Stimulated activated CD8-positive, alpha-beta memory T cell treated with anti-CD3 and anti-CD28 coated beads, Interleukin-15, amount 100 ng/mL, for 48 hours (primary cell): ENCODE results near the gene PTCD2.

Experiments
- DNase-seq, 2 donors: peaks; one replicate each; pipeline ENCODE4 v3.0.0-alpha.2; 2020; ENCODE audit warnings: low read depth in 2 of 2

The PTCD2 gene

DNA sequence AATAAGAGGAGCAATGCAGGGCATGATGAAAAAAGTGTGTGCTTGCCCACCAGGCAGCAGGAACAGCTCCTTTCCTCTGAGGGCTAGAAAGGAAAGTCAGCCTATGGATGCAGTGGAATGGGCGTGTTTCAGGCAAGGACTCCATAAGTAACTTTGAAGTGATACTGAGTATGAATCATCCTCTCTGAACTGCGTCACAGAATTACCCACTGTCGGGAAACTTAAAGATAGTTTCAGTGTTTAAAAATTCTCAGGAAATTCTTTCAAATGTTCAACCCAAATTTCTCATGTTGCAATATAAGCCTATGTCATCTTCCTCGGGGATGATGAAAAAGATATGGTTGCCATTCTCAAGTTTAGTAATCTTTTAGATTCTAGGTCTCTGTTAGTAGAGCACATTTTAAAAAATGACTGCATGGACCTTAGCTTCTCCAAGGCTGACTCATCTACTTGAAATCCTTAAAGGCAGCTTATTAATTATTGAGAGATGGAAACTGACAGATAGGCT is 27.7 kb downstream of the PTCD2 start:
- no peak for DNase-seq

DNA sequence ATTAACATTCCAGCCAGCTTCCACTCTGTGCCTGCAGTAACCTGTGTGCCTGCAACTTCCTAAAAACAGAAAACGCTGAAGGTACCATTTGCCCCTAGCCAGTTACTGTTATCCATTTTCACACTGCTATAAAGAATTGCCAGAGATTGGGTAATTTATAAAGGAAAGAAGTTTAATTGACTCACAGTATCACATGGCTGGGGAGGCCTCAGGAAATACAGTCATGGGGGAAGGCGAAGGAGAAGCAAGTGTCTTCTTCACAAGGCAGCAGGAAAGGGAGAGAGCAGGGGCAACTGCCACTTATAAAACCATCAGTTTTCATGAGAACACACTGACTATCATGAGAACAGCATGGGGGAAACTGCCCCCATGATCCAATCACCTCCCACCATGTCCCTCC is 31.2 kb downstream of the PTCD2 start:
- no peak for DNase-seq

DNA sequence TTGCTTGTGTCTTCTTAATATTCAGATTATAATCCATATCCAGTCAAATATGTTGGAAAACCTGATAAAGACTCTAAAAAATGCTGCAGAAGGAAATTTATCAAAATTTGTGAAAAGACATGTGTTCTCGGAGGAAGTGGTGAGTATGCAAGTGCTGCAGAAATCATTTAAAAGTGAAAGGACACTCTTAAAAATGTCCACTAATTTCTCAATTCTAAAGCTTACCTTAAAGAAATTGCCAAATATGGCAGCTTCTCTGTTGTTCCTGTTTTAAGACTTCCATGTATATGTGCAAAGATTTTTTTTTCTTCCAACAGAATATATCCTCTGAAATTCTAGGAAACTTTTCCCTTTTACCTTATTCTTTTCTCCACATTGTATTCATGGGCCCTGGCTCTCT is 32.4 kb downstream of the PTCD2 start:
- no peak for DNase-seq

DNA sequence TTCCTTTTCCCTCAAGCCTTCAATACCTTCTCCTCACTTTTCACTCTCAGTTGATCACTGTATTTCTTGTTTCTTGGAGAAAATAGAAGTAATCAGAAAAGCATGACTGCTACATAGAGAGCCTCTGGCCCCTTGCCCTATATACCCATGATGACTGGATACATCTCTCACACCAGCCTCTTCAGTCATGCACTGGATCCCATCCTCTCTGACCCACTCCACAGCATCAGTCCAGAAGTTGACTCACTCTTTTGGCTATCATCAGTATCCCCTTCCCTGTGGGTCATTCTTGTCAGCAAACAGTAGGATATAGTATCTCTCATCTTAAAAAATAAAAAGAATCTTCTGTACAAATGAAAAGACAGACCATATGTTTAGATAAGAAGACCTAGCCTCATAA is 32.9 kb downstream of the PTCD2 start:
- no peak for DNase-seq

DNA sequence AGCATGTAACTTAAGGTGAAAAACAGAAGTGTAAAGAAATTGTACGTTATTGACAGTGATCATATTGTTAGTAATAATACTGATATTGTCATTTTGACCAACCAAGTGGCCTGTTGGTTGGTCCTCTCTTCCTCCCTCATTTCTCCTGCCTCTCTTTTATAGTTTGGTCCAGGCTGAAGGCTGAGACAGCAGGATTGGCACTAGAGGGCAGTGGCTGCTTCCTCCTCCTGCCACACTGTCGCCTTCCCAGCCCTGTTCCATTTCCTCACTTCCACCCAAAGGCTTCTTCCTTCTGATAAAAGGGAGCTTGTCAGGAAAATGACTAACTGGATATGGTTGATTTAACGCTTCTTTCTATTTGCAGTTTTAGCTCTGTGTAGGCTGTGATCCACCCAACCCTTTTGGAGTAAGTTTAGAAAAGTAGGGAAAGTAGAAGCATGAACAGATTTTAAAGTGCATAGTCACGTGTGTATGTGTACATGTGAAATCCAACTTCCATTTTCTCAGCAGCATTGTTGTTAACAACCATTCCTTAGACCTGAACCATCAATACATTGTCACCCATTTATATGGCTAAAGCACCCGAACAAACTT is 35.6 kb downstream of the PTCD2 start:
- DNase-seq = no peak

DNA sequence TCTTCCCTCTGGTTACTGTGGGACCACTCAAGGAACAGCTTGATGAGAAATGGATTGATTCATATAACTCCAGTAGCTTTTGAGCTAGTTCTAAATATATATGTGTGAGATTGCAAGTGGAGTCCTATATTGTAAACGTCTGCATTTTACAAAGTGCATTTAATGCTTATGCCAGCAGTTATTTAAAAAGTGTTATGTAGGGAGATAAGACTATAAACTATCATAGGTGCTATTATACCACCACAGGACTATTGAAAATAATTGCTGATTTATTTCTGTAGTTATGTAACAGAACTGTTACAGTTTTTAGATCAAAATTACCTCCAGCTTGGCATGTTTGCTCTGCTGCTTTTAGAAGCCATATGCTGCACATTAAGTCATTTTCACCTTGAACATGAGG is 36.2 kb downstream of the PTCD2 start:
- DNase-seq = no peak

DNA sequence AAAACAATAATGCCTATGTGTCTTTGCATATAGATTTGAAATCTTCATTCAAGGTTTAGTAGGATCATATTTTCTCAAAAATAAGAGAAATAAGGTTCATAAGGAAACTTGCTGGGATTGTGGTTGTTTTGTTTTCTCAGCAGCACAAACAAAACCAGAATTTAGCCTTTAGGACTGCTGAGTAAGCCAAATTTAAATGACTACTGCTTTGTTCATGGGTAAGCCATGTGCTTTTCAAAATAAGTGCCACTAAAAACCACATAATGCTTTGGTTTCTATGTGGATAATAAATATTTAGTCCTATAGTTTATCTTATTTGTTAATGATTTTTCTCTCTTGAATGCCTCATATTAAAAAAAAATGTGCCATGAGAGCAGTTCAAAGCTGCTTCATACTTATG is 38.8 kb downstream of the PTCD2 start:
- DNase-seq = no peak

DNA sequence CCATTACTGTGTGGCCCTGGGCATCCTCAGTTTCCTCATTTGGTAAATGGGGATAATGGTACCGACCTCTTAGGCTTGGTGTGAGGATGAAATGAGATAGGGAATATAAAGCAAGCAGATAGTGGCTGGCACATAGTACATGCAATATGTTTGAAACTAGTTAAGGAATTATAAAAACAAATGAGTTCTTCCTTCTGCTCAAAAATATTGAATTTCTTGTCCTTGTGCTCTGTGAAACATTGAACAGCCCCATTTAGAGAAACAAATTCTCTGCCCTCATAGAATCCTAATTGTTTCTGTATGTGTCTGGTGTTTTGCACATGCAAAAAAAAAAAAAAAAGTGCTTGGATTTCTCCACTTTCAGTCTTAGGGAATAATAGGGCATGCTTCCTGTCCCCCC is 39.7 kb downstream of the PTCD2 start:
- DNase-seq = no peak

DNA sequence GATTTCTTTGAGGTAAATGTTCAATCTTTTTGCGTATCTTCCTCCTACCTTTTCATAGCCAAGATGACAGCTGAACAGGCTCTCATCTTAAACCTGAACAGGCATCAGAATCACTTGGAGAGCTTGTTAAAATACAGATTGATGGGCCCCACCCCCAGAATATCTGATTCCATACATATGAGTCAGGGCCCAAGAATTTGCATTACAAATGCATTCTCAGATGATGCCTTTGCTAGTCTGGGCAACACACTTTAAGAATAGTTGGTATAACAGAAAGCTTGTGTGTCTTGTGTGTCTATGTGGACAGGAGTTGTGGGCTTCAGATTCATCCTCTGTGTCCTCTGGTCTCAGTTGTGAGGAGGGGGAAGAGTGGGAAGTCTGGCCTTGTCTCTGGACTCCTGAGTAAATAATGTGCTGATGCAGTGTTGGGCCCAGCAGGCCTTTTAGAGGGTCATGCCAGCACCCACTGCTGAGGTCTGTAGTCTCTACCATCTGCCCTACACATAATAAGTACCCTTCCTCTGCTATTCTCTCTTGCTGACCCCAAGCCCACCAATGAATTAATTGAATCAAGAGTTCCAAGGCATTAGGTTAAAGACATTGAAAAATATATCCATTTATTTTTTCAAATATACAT is 43.1 kb downstream of the PTCD2 start:
- no peak for DNase-seq

DNA sequence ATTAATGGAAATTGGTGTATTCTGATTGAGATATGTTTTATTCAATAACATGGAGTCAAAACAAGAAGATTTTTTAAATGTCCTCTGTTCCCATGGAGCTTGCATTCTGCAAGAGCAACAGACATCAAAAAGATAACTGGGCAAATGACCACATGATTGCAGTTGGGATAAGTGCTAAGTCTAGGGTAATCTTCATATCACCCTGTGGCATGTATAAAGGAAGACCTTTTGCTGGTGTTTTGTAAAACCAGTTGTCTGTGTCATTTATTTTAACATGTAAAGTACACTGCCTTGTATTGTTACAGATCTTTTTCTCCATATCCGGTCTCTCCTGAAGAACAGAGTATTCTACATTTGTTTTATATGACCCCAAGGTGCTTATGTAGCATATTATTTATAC is 44.0 kb downstream of the PTCD2 start:
- no peak for DNase-seq

DNA sequence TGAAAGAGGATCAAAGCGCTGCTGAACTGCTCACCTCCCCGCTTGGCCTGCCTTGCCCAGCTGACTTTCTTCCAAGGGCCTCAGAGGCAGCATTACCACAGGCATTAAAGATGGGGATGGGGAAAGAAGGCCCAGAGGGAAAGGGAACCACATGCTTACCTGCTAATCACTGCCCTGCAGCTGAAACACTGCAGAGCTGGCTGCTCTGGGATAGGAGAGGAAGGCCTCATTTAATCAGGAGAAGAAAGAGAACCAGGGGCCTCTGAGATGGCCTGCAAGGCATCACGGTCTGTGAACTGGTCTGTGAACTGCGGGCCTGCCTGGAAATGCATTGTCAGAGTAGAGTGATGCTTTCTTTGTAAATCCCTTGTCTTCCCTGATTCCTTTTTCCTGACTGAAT is 44.8 kb downstream of the PTCD2 start:
- no peak for DNase-seq

DNA sequence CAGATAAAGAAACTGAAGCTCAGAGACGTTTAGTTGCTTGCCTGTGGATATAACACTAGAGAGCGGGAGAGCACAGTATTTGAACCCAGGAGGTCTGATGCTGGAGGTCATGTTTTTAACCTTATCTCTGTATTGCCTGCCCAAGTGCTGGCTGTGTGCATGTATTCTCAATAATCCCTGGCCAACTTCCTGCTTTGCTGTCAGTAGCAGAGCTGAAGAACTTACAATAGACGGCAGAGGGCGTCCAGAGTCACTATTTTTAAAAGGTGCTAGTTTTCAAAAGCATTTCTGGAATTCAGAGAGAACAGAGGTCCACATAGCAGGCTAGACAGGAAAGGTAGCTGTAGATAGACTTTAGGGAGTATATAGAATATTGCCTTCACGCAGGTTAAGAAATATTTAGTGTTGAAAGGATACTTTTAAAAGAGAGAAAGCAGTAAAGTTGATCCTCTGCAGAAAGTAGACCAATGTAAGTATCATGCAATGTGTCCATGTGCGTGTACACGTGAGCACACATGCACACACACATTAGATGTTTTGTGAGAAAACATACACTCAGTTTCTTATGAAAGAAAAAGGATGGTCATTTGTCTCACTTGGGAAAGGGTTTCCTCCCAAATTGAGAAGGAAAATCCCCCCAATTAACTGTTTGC is 46.3 kb downstream of the PTCD2 start:
- no peak for DNase-seq

DNA sequence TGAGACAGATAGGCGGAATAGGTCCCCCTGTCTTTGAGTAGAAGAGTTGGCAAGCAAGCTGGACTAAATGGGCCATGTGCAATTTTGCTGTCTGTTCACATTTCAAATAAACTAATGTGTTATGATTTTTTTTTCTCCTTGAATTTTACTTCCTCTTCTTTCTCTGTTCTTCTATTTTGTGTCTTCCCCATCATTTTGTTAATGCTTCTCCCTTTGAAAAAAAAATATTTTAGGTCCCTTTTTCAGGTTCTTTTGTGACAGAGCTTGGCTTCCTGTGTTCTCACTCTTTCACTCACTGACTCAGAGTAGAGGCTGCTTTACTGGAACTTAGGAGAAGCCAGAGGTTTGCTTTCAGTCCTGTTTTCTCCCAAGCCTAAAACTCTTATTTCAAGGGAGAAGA is 48.1 kb downstream of the PTCD2 start:
- DNase-seq = no peak

DNA sequence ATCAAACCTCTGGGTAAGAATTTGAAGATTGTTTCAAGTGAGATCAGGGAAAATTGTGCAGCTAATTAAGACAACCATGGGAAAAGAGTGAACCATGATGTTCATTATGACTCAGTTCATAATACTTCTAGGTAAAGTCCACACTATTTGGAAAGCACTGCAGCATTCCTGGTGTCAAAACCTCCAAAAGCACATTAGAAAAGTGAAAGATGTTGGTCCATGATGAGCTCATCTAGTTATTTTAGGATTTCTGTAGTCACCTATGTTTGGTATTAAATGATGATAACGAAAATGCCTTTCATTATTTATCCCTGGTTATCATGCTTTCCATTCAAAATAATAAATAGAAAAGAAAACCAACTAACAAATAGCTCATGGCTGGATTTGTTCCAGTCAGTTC is 49.1 kb downstream of the PTCD2 start:
- no peak for DNase-seq

DNA sequence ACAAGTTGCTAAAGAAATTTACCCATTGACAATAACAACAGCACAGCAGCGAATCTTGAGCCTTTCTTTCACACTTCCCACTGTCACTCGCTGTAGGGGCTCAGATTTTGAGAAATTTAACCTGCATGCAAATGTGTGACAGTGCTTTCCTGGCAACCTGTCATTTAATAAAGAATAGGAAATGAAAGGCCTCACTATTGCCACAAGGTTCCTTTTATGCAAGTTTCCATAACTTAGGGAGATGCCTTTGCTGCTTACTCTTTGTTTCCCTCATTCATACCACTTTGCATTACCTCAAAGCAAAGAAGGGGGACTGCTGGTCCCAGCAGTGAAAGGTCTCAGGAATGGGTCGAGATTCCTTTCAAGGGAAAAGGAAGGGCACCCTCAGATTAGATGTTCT is 49.5 kb downstream of the PTCD2 start:
- no peak for DNase-seq

DNA sequence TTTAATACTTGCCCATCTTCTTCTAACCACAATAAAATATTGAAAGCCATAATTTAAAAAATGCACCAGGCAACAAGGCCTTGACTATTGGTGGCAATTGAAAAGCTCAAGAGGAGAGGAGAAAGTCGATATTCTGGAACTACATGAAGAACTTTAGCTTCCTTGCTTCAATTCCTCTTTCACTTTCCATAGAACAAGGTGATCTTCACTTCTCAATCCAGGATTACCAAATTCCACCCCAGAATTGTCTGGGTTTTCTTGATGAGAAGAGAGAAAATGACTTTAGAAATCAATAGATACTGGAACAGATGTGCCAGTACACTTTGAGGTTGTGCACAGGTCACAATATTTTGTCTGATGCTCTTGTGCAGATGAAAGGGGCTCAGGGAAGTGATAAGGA is 52.2 kb downstream of the PTCD2 start:
- DNase-seq = no peak

DNA sequence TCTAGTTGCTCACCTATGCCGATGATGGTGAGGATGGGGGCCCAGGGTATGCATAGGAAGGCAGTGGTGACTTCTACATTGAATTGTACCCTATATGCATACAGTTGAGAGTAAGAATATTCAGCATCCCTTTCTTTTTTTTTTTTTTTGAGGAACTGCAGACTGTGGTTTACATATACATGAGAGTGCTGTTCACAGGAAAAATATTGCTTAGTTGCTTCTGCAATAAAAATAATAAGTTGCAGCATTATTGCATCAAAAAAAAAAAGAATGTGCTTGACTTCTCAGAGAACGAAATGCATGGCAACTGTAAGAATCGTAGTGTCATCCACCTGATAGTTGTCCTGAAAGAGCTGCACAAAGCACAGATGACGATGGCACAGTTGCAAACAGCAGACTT is 52.8 kb downstream of the PTCD2 start:
- DNase-seq = no peak

DNA sequence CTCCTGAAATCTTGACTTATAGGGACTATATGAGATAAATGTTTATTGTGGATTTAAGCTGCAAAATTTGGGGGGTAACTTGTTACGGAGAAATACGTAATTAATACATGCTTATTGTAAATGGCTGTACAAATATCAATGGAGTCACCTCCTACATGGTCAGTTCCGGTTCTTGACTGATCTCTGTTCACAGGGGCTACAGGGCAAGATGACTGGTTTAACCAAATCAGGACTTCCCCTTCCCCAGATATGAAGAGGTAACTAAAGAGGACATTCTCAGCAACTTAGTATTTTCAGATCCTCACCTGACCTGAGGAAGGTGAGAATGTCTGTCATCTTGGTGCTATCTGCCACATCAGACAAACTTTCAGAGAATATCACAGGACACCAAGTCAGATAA is 54.7 kb downstream of the PTCD2 start:
- DNase-seq = no peak

DNA sequence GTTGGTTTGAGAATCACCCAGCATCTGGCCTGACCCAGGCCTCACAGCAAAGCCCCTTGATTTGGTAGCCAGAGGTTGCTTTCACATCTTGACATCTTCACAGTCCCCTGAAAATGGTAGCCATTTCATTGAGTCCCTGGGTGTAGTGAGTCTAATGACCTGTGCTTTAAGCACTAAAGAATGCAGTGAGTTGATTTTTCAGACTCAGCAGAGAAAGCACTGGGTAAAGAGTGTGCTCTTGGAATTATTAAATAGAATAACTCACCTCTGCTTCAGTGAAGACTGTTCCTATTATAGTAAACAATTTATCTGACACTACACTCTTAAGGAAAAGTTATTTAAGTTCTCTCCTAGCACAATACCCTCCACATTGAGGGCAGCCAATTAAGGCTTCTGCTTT is 56.2 kb downstream of the PTCD2 start:
- no peak for DNase-seq

DNA sequence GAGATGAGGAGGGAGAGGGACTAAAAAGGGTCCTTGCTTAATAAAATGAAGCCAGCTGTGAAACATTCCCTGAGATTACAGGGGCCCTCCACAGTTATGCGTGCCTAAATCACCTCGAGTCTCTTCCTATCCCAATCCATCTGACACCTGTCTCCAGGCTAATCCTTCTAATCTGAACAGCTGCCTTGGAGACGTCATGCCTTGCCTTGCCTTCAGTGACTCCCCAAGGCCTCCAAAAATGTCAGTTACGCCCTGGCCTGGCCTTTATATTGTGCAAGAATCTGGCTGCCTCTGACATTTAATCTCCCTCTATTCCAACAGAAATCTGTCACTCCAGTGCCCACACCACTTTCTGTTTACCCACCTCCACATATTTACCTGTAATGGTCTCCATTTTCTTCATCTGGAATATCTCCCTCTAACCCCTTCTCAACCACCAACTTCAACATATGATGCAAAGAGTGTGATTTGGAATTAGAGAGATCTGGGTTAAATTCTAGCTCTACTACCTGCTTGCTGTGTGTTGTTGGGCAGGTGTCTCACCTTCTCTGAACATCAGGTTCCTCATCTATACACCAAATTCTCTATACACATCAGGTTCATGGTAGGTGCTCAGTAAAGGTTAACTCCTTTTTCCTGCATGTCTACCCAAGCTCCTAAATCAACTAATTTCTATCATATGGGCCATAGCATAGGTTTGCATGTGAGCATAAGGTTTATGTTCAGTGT is 57.9 kb downstream of the PTCD2 start:
- DNase-seq = no peak

DNA sequence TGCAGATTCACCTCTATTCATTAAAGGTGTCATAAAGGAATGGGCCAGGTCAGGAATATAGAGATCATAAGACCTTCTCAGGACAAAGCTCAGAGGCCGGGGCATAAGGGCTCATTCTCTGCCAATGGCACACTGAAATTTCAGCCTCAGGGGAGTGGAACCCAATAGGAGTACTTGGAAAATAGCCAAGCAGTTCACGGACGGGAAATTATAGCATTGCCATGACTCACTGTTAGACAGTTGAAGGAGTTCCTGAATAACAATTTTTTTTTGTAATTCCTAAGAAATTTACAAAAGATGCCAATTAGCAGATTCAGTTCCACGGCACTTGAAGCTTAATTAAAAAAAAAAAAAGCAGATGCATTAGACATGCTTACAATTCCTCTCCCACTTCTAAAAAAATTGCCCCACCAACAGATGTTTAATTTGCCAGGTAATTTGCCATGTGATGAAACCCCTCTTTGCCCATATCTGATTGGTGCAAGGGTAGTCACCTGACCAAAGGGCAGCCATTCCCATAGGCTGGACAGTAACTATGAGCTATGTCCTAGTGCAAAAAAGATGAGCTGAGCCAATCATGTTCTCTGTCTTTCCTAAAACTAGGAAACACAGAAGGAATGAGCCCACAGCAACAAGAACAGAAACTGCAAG is 58.6 kb downstream of the PTCD2 start:
- no peak for DNase-seq

DNA sequence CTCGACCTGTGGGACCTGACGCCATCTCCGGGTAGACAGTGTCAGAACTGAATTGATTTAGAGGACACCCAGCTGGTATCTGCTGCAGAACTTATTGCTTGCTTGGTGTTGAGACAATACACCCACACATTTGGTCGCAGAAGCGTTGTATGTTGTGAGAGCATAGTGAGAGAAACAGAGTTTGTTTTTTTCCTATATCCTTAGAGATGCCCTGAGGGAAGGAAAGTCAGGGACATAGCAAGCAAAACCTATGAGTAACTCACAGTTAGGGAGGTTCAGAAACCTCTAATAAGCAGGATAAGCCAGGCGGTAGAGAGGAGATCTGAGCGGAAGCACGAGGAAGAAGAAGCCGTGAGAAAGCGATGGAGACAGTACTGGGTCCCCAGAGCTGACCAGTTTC is 59.8 kb downstream of the PTCD2 start:
- no peak for DNase-seq
